NCI-H2029 treated with DMSO at 0.1 percent for 48 hours (cell line): ENCODE measurements around the gene SCYGR6.
"Not testable (repeated sequence)": the region's sequence is repeated elsewhere in the genome, so short reads cannot be mapped to it uniquely, and the experiment has no call there.

Experiments used
- DNase-seq: peaks from one replicate; lab custom pipeline; 2025; lab: John Stamatoyannopoulos, UW

Gene SCYGR6, protein sequence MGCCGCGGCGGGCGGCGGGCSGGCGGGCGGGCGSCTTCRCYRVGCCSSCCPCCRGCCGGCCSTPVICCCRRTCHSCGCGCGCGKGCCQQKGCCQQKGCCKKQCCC

GRCh38 chr2:227724394-227725039 lies at the start of gene SCYGR6:
Gene SCYGR6, minus strand, starts transcription at chr2:227724757. Its CDS starts 0 bp downstream, at chr2:227724757.
- no peak for DNase-seq

GRCh38 chr2:227774011-227774624 lies 49.6 kb upstream of the SCYGR6 start:
- DNase-seq = no peak

GRCh38 chr2:227772932-227773331 lies 48.4 kb upstream of the SCYGR6 start:
- no peak for DNase-seq

GRCh38 chr2:227772197-227772661 lies 47.7 kb upstream of the SCYGR6 start:
- DNase-seq = peak; percentile 68

GRCh38 chr2:227767830-227768229 lies 43.3 kb upstream of the SCYGR6 start:
- no peak for DNase-seq

DNA sequence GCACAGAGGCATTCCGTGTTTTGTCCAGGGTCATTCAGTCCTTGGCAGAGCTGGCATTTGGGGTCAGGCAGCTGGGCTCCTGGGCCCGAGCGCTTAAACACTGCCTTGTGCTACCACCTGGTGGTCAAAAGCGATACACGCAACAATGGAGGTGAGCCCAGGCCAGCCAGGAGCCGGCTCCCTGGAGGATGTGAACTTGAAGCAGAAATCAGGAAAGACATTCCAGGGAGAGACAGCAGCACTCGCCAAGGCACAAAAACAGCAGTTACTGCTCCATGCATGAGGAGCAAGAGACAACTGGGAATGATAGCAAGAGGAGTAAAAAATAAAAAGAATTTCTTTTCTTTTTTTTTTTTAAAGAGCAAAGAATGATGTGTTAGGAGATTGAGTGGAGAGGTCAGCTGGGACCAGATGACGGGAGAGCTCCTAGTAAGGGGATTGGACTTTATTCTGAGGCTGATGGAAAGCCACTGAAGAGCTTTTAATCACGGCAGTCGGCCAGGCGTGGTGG lies 41.9 kb upstream of the SCYGR6 start:
- peak; percentile 56 for DNase-seq

GRCh38 chr2:227765788-227766372 lies 41.3 kb upstream of the SCYGR6 start:
- no peak for DNase-seq

GRCh38 chr2:227761740-227762476 lies 37.4 kb upstream of the SCYGR6 start:
- DNase-seq = no peak

DNA sequence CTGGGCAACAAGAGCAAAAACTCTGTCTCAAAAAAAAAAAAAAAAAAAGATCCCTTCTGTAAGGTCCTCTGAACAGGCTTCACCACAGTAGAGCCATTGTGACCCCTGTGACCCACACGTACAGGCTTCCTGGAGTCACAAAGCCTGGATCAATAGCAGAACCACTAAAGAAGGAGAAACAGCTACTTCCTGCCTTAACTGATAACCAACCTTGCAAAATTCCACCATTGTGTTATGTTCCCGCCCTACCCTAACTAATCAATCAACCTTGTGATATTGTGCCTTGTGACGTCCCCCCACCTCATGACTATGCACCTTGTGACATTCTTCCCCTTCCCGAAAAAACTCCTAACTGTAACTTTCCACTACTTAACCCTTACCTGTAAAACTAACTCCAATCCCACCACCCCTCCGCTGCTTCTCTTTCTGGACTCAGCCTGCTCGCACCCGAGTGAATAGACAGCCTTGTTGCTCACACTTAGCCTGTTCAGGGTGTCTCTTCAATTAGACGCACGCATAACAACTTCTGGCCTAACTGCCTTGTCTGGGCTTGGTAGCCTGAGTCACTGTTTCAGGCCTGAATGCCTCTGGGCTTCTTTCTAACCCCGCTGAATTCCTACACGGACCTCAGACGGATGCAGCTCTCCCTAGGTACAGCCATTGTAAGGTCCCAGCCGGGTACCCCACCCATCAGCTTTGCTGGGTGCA lies 35.0 kb upstream of the SCYGR6 start:
- no peak for DNase-seq

GRCh38 chr2:227756261-227756660 lies 31.7 kb upstream of the SCYGR6 start:
- not testable (repeated sequence) for DNase-seq

DNA sequence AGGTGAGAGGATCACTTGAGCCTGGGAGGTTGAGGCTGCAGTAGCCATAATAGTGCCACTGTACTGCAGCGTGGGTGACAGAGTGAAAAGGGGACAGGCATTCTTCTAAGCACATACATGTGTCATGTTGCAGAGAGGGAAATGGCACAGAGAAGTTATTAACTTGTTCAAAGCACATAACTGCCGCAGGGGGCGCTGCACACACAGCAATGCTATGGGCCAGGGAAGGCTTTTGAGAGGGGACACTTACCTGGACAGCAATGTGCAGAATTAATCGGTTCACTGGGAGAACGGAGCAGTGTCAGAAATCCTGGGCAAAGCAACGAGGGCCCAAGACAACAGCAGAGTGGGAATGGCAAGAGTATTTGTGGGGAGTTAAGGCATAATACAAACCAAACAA lies 23.5 kb upstream of the SCYGR6 start:
- no peak for DNase-seq

DNA sequence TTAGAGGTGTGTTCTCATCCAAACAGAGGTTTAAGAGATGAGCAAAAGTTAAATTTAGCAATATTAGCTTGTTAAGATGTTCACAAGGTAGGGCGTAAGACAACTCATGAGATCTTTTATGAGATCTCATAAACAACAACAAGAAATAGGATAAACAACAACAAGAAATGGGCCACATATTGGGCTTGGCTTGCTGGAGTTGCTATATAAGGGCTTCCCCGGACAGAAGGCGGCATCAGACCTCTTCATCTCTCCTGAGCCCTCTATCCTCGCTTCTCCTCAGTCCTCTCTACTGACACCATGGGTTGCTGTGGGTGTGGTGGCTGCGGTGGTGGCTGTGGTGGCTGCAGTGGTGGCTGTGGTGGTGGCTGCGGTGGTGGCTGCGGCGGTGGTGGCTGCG lies 21.0 kb upstream of the SCYGR6 start, which contains the start of gene SCYGR8:
Gene SCYGR8, plus strand, starts transcription at position 301 of the 400 bp plus-strand sequence. Its CDS starts 0 bp downstream, at position 301.
- no peak for DNase-seq

GRCh38 chr2:227740705-227741104 lies 16.1 kb upstream of the SCYGR6 start:
- not testable (repeated sequence) for DNase-seq

GRCh38 chr2:227739351-227739750 lies 14.8 kb upstream of the SCYGR6 start:
- no peak for DNase-seq

GRCh38 chr2:227728035-227728434 lies 3.5 kb upstream of the SCYGR6 start, which contains the start of gene SCYGR7:
Gene SCYGR7, plus strand, starts transcription at chr2:227728335. Its CDS starts 0 bp downstream, at chr2:227728335.
- DNase-seq = no peak

- DNase-seq = not testable (repeated sequence)
These were observed 1.7 kb downstream of the SCYGR6 start for GRCh38 chr2:227722821-227723220.

GRCh38 chr2:227720680-227721079 lies 3.9 kb downstream of the SCYGR6 start:
- no peak for DNase-seq

GRCh38 chr2:227719641-227720040 lies 4.9 kb downstream of the SCYGR6 start:
- DNase-seq = no peak

DNA sequence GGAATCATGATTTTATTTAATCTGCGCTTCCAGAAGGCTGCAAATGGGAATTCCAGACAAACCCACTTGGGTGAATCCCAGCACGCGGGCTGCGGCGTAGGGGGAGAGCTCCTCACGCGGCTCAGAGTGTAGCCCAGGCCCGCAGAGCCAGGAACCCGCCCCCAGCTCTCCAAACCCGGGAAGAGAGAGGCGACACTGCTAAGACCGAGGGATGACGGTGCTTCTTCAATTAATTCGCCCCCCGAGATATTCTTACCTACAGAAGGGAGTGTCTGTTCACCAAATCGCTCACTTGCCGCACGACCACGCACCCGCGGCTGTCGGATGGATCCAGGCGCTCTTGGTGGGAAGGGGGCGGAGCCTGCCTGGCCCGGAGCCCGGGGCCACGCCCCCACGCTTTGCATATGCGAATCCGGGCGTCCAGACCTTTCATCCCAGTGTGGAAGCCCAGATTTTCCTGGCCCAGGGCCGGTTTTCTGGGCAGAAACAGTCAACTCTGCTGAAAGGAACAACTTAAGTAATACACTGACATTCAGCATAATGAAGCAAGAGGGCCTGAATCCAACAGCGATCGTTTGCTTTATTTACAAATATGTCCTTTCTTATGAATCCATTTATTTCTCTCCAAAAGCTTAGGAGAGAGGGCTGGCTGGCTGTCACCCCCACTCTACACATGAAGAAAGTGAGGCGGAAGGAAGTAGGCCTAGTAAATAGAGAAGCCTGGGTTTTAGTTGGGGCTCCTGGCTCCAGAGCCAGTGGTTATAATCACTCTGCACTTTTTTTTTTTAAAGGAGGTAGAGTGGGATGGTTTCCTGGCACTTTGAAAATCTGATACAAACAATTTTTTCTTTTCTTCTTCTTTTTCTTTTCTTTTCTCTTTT lies 6.6 kb downstream of the SCYGR6 start, which contains the start of gene SLC19A3:
Gene SLC19A3, minus strand, starts transcription at position 342 of the 881 bp plus-strand sequence. CDS start 15,710 bp downstream, outside the sequence.
- DNase-seq = peak; percentile 15

- no peak for DNase-seq
These were observed 8.1 kb downstream of the SCYGR6 start for GRCh38 chr2:227716501-227716900.
